BLaER1 (cell line): ENCODE data around the gene PLA2G4B.

Source experiments
- H3K27ac ChIP-seq: shearing (Covaris generic); formaldehyde crosslinking; 2 replicates; pipeline ENCODE4 v1.8.1; 2022
- H3K27me3 ChIP-seq: shearing (Covaris generic); formaldehyde crosslinking; 2 replicates; pipeline ENCODE4 v1.8.1; 2022
- H3K36me3 ChIP-seq: shearing (Covaris generic); formaldehyde crosslinking; 2 replicates; pipeline ENCODE4 v1.8.1; 2022
- H3K4me1 ChIP-seq: shearing (Covaris generic); formaldehyde crosslinking; 2 replicates; pipeline ENCODE4 v1.8.1; 2022
- H3K4me2 ChIP-seq: shearing (Covaris generic); formaldehyde crosslinking; 2 replicates; pipeline ENCODE4 v1.8.1; 2022
- H3K4me3 ChIP-seq: shearing (Covaris generic); formaldehyde crosslinking; 2 replicates; pipeline ENCODE4 v1.8.1; 2022
- H3K9ac ChIP-seq: shearing (Covaris generic); formaldehyde crosslinking; 2 replicates; pipeline ENCODE4 v1.8.1; 2022
- H3K9me3 ChIP-seq: shearing (Covaris generic); formaldehyde crosslinking; 2 replicates; pipeline ENCODE4 v1.8.1; 2022
- H4K20me1 ChIP-seq: shearing (Covaris generic); formaldehyde crosslinking; 2 replicates; pipeline ENCODE4 v1.8.1; 2022
- Cebpa-rat ChIP-seq: shearing (Covaris generic); IDR thresholded peaks from 2 replicates; pipeline ENCODE4 v1.8.1; 2022

PLA2G4B gene

DNA sequence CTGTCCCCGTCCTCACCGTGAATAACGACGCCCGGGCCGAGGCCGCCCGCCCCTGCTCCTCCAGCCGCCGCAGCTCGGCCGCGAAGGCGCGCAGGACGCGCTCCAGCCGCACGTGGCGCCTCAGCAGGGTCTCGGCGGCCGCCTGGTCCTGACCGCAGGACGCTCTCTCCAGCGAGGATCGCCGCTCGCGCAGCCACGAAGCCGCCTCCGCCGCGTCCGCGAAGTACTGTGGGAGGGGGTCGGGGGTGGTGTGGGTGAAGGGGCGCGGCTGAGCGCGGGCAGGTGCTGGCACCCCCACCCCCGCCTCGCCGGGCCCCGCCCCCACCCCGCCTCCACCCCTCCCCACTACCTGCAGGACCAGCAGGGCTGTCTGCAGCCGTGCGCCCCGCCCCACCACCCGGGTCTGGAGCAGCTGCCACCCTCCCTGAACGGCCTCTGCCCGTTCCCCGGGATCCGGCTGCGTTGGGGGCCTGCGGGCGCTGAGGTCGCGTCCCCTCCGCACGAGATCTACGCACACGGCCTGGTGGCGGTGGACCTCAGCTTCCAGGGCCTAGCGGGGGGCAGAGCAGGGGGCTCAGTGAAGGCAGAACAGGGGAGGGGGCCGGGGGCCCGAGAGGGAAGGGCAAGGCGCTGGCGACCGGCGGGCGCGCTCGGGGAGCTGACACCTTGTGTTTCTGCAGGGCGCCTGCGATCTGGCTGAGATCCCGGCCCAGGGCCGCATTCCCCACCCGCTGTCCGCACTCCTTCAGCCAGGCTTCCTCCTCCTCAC lies 43.5 kb downstream of the PLA2G4B start:
- Histone ChIP-seq H3K4me2 (peak overlapping the region; percentile 63), H3K9me3 (no peaks in the 10 kb centered on the region), H3K27me3 (peaks cover 11% of the 10 kb centered on the region), H3K27ac (no peak overlapping the region), H3K9ac (no peak overlapping the region), H3K36me3 (no peaks in the 10 kb centered on the region), H3K4me3 (no peak overlapping the region), H3K4me1 (peaks cover 39% of the 10 kb centered on the region), H4K20me1 (no peaks in the 10 kb centered on the region)
- no peak for TF ChIP-seq Cebpa-rat

DNA sequence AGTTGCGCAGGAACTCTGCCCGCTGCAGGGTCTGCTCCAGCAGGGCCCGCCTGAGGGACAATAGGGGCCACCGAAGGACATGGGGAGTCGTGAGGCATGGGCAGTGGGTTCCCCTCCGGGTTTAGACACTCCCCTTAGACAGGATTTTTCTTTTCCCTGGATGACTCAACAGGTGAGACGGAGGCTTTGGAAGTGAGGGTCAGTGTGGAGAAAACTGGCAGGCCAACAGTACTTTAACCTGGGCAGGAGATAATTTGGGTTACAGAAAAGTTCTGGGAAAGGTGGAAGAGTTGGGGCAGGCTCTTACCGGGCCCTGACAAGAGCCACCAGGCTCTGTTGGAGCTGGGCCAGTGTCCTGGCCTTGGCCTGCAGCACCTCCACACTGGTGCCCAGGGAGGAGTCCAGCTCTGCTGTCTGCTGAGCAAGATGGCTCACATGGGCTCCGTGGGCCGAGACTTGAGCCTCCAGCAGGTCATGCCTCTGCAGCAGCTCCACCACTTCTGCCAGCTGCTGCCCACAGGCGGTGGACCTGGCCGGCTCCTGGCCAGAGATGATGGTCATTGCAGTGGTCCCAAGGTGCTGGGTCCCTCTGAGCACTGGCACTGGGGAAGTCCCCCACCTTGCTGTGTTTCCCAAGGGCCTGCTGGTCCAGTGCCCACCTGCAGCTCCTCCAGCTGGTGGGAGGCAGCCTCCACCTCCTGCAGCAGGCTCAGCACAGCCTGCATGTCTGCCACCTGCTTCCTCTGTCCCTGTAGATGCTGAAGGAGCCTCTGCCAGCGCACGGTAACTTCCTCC lies 44.2 kb downstream of the PLA2G4B start:
- no peak overlapping the region for H3K9ac ChIP-seq
- no peaks in the 10 kb centered on the region for H4K20me1 ChIP-seq
- peaks cover 33% of the 10 kb centered on the region for H3K4me1 ChIP-seq
- H3K27me3 ChIP-seq, result peaks cover 11% of the 10 kb centered on the region
- H3K27ac ChIP-seq, result peak overlapping the region; percentile 48; the same call in 1 of the 2 replicates
- H3K4me2 ChIP-seq, result peak overlapping the region; percentile 63
- no peaks in the 10 kb centered on the region for H3K36me3 ChIP-seq
- H3K4me3 ChIP-seq, result no peak overlapping the region
- TF ChIP-seq Cebpa-rat, result no peak
- no peaks in the 10 kb centered on the region for H3K9me3 ChIP-seq

DNA sequence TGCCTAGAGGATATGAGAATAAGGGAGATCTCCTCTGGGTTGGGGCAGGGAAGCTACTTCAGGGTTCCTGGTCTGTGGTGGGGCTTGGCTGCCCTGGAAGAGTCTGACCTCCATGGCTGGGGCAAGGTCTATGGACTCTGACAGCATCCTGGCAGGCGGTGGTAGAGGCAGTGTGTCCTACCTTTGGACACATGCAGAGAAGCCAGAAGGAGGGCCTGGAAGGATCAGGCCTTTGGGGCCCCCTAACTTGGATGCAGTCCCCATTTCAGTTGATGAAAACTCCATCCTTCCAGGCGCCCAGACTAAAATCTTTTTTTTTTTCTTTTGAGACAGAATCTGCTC lies 44.8 kb downstream of the PLA2G4B start:
- no peak overlapping the region for H3K4me3 ChIP-seq
- no peaks in the 10 kb centered on the region for H4K20me1 ChIP-seq
- peak overlapping the region; percentile 63 for H3K4me2 ChIP-seq
- peak overlapping the region; percentile 48 for H3K27ac ChIP-seq
- no peak for TF ChIP-seq Cebpa-rat
- H3K27me3 ChIP-seq, result peaks cover 11% of the 10 kb centered on the region
- H3K9ac ChIP-seq, result no peak overlapping the region
- peaks cover 33% of the 10 kb centered on the region for H3K4me1 ChIP-seq
- H3K36me3 ChIP-seq, result no peaks in the 10 kb centered on the region
- H3K9me3 ChIP-seq, result no peaks in the 10 kb centered on the region

DNA sequence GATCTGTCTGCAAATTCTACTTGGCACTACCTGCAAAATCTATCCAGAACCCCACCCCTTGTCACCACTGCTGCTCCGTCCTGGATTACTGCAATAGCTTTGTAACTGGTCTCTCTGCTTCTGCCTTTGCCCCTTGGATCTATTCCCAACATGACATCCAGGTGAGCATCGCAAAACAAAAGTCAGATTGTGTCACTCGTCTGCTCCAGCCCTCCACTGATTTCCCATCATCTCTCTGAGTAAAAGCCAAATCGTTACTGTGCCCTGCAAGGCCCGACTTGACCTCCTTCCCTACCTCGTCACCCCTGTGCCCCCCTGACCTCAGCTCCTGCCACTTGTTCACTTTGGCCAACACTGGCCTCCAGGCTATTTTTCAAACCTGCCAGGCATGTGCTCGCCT lies 45.8 kb downstream of the PLA2G4B start:
- Histone ChIP-seq H4K20me1 (no peaks in the 10 kb centered on the region), H3K9me3 (no peaks in the 10 kb centered on the region), H3K4me1 (peaks cover 42% of the 10 kb centered on the region), H3K4me3 (no peak overlapping the region), H3K36me3 (no peaks in the 10 kb centered on the region), H3K4me2 (no peak overlapping the region), H3K27me3 (peaks cover 11% of the 10 kb centered on the region), H3K27ac (no peak overlapping the region), H3K9ac (no peak overlapping the region)
- TF ChIP-seq Cebpa-rat, result no peak

DNA sequence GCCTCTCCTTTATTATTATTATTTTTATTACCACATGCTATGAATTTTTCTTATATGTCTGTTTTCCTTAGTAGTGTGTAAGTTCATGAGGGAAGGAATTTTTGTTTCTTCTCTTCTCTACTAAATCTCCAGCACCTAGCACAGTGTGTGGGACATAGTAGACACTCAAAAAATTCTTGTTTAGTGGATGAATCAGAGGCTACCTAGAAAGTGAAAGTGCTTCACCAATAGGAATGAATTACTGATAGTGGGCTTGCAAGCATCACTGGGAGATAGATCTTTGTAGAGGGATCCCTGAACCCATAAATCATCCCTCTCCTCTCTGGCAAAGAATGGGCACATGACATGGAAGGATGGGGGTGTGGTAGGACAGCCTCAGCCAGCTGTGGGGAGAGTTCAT lies 46.7 kb downstream of the PLA2G4B start:
- Histone ChIP-seq H3K4me2 (no peak overlapping the region), H3K9me3 (no peaks in the 10 kb centered on the region), H3K4me3 (no peak overlapping the region), H3K36me3 (no peaks in the 10 kb centered on the region), H3K4me1 (peaks cover 50% of the 10 kb centered on the region), H4K20me1 (no peaks in the 10 kb centered on the region), H3K9ac (no peak overlapping the region), H3K27me3 (peaks cover 11% of the 10 kb centered on the region), H3K27ac (no peak overlapping the region)
- no peak for TF ChIP-seq Cebpa-rat

DNA sequence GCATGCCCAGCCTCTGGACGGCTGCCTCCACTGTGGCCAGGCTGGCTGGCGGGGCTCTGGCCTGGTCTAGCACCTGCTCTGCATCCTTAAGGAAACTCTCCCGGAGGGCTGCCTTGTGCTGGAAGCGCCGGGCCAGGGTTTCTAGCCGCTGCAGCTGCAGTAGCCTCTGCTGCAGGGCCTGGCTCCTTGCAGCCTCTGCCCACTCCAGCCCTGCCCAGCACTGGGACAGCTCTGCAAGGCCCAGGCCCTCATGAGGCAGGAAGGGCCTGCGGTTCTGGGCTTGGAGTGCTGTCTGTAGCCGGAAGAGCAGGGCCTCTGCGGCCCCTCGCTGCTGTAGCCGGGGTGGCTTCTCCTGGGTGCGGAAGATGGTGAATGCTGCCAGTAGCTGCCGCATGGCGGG lies 47.2 kb downstream of the PLA2G4B start:
- no peaks in the 10 kb centered on the region for H3K36me3 ChIP-seq
- no peaks in the 10 kb centered on the region for H4K20me1 ChIP-seq
- peaks cover 11% of the 10 kb centered on the region for H3K27me3 ChIP-seq
- H3K9me3 ChIP-seq, result no peaks in the 10 kb centered on the region
- no peak overlapping the region for H3K27ac ChIP-seq
- no peak overlapping the region for H3K4me2 ChIP-seq
- H3K4me3 ChIP-seq, result no peak overlapping the region
- TF ChIP-seq Cebpa-rat, result no peak
- no peak overlapping the region for H3K9ac ChIP-seq
- peaks cover 52% of the 10 kb centered on the region for H3K4me1 ChIP-seq

DNA sequence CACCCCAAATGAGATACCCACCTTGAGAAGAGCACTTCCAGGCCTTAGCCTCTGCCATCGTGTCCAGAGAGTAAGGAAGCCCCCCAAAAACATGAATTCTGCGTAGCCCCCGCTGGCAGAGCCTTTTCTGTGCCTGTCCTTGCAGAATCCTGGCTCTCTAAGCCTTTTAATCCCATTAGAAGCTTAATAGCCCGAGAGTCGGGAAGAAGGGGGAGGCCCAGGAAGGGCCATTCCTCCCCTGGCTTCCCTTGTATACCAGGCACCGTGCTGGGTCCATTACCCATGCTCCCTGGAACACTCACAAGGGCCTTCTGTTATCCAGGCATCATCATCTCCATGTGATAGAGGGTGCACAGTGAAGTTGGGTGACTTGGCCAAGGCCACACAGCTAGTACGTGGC lies 48.1 kb downstream of the PLA2G4B start:
- TF ChIP-seq Cebpa-rat, result no peak
- no peaks in the 10 kb centered on the region for H4K20me1 ChIP-seq
- no peak overlapping the region for H3K9ac ChIP-seq
- no peak overlapping the region for H3K27ac ChIP-seq
- H3K4me2 ChIP-seq, result no peak overlapping the region
- H3K36me3 ChIP-seq, result no peaks in the 10 kb centered on the region
- H3K4me3 ChIP-seq, result no peak overlapping the region
- no peaks in the 10 kb centered on the region for H3K9me3 ChIP-seq
- peaks cover 56% of the 10 kb centered on the region for H3K4me1 ChIP-seq
- peaks cover 2% of the 10 kb centered on the region for H3K27me3 ChIP-seq

DNA sequence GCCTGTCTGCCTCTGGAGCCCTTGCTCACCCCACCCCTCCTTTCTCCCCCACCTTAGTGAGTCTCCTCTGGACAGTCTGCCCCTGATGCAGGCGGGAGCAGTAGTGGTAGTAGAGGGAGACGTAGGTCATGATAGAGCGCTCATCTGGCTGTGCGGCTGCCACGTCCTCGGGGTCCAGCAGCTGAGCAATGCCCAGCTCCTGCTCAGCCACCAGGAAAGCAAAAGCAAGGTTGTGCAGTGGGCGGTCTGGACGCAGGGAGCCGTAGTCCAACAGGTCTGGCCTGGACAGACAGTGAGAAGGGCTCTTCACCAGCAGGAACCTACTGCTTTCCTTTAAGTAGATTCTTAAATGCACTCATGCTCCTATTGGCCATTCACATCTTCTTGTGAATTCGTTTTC lies 48.5 kb downstream of the PLA2G4B start:
- no peaks in the 10 kb centered on the region for H3K36me3 ChIP-seq
- no peaks in the 10 kb centered on the region for H3K27me3 ChIP-seq
- no peak overlapping the region for H3K9ac ChIP-seq
- peaks cover 58% of the 10 kb centered on the region for H3K4me1 ChIP-seq
- H3K4me2 ChIP-seq, result no peak overlapping the region
- no peak overlapping the region for H3K4me3 ChIP-seq
- no peaks in the 10 kb centered on the region for H3K9me3 ChIP-seq
- no peak overlapping the region for H3K27ac ChIP-seq
- no peaks in the 10 kb centered on the region for H4K20me1 ChIP-seq
- no peak for TF ChIP-seq Cebpa-rat

DNA sequence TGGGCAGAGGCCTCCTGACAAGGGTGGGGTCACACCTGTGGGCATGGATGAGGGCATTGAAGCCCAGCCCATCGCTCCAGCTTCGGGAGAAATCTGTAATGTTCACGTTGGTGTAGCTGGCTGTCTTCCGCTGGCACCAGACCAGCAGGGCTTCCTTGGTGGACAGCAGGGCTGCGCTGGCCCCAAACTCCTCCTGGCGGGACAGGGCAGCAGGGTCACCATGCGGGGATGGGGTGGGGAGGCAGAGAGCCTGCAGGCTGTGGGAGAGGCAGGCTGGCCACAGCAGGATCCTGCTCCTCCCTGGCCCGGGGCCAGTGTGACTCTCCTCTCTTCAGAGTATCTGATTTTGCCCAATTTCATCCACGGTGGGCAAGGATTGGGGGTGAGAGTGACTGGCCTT lies 49.2 kb downstream of the PLA2G4B start:
- Histone ChIP-seq H3K4me2 (peak overlapping the region; percentile 75), H3K4me1 (peaks cover 59% of the 10 kb centered on the region), H3K27me3 (no peaks in the 10 kb centered on the region), H3K9me3 (no peaks in the 10 kb centered on the region), H3K9ac (no peak overlapping the region), H3K36me3 (no peaks in the 10 kb centered on the region), H3K27ac (peak overlapping the region; percentile 68), H4K20me1 (no peaks in the 10 kb centered on the region), H3K4me3 (no peak overlapping the region)
- TF ChIP-seq Cebpa-rat, result no peak

DNA sequence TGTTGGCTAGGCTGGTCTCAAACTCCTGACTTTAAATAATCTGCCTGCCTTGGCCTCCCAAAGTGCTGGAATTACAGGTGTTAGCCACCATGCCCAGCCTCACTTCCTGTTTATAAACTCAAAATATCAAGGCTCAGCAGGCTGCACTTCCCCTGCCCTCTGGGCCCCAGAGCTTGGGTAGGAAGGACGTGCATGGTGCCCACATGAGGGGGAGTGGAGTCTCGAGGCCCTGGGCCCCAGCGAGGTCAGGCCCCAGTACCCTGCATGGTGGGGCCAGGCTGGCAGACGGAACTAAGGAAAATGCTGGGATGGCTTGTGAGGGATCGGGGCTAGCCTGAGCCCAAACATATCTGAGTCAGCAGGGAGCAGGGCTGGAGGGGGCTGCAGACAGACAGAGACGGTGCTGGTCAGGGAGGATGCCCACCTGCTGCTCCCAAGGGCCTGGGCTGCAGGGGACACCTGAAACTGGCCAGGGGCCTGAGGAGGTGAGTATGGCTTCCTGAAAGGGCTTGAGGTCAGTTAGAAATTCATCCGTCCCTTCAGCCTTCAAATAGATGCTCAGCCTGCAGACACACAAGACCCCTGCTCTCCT lies 50.1 kb downstream of the PLA2G4B start:
- H3K27ac ChIP-seq, result peak overlapping the region; percentile 68
- no peaks in the 10 kb centered on the region for H3K36me3 ChIP-seq
- H3K4me3 ChIP-seq, result no peak overlapping the region
- H3K4me1 ChIP-seq, result peaks cover 59% of the 10 kb centered on the region
- no peaks in the 10 kb centered on the region for H4K20me1 ChIP-seq
- peak overlapping the region; percentile 75 for H3K4me2 ChIP-seq
- H3K27me3 ChIP-seq, result no peaks in the 10 kb centered on the region
- peak overlapping the region; percentile 16; the same call in 1 of the 2 replicates for H3K9ac ChIP-seq
- H3K9me3 ChIP-seq, result no peaks in the 10 kb centered on the region
- TF ChIP-seq Cebpa-rat, result no peak
